H9 (cell line): ENCODE results near the gene SLC16A7. TPM values are rescaled to one million over a fixed set of nuclear protein-coding genes. Genes with fewer than 3 reads are reported as not detected.

Experiments used
- DNase-seq: peaks from one replicate; pipeline ENCODE4 v3.0.0-alpha.2; 2017
- H2AFZ ChIP-seq: one replicate; pipeline ENCODE4 v1.6.1; 2013; ENCODE audit warnings: mild to moderate bottlenecking, low read length, control low read depth, moderate library complexity
- H2AK5ac ChIP-seq: 2 replicates; pipeline ENCODE4 v1.6.1; 2013; ENCODE audit warnings: low read length, control low read depth, mixed read lengths; ENCODE audit not compliant: insufficient read length
- H2BK120ac ChIP-seq: one replicate; pipeline ENCODE4 v1.6.1; 2013; ENCODE audit warnings: low read depth, mild to moderate bottlenecking, low read length, control low read depth, inconsistent platforms; ENCODE audit not compliant: poor library complexity, severe bottlenecking
- H2BK12ac ChIP-seq: 2 replicates; pipeline ENCODE4 v1.6.1; 2013; ENCODE audit warnings: low read length, control low read depth, mixed read lengths, low read depth; ENCODE audit not compliant: insufficient read length
- H2BK15ac ChIP-seq: 2 replicates; pipeline ENCODE4 v1.6.1; 2013; ENCODE audit warnings: low read depth, low read length, control low read depth
- H2BK20ac ChIP-seq: one replicate; pipeline ENCODE4 v1.6.1; 2013; ENCODE audit warnings: low read depth, mild to moderate bottlenecking, low read length, control low read depth, inconsistent platforms; ENCODE audit not compliant: poor library complexity, severe bottlenecking
- H2BK5ac ChIP-seq: 2 replicates; pipeline ENCODE4 v1.6.1; 2013; ENCODE audit warnings: low read length, control low read depth, mixed read lengths; ENCODE audit not compliant: insufficient read length
- H3K14ac ChIP-seq: 2 replicates; pipeline ENCODE4 v1.6.1; 2013; ENCODE audit warnings: low read length, control low read depth; ENCODE audit not compliant: insufficient read depth
- H3K18ac ChIP-seq: 2 replicates; pipeline ENCODE4 v1.6.1; 2013; ENCODE audit warnings: low read depth, mild to moderate bottlenecking, mixed read lengths, low read length, control low read depth; ENCODE audit not compliant: insufficient read length
- H3K23ac ChIP-seq: 2 replicates; pipeline ENCODE4 v1.6.1; 2013; ENCODE audit warnings: low read length, control low read depth, mixed read lengths, low read depth; ENCODE audit not compliant: insufficient read length
- H3K23me2 ChIP-seq: 2 replicates; pipeline ENCODE4 v1.6.1; 2013; ENCODE audit warnings: low read depth, mild to moderate bottlenecking, mixed read lengths, low read length, control low read depth; ENCODE audit not compliant: insufficient read length, poor library complexity, severe bottlenecking
- H3K27ac ChIP-seq: 2 replicates; pipeline ENCODE4 v1.5.1; 2013; ENCODE audit warnings: low read length, control low read depth, mixed read lengths, low read depth; ENCODE audit not compliant: insufficient read length
- H3K27me3 ChIP-seq: 2 replicates; pipeline ENCODE4 v1.6.1; 2013; ENCODE audit warnings: low read length, control low read depth, inconsistent platforms; ENCODE audit not compliant: insufficient read depth
- H3K4ac ChIP-seq: 2 replicates; pipeline ENCODE4 v1.6.1; 2013; ENCODE audit warnings: low read depth, mild to moderate bottlenecking, control low read depth, inconsistent platforms, low read length, moderate library complexity
- H3K4me1 ChIP-seq: 2 replicates; pipeline ENCODE4 v1.6.1; 2013; ENCODE audit warnings: low read length, control low read depth, inconsistent platforms; ENCODE audit not compliant: insufficient read depth
- H3K4me2 ChIP-seq: 2 replicates; pipeline ENCODE4 v1.6.1; 2013; ENCODE audit warnings: low read length, control low read depth, mixed read lengths; ENCODE audit not compliant: insufficient read length, insufficient read depth
- H3K56ac ChIP-seq: 2 replicates; pipeline ENCODE4 v1.6.1; 2013; ENCODE audit warnings: low read depth, mild to moderate bottlenecking, mixed read lengths, low read length, control low read depth; ENCODE audit not compliant: insufficient read length
- H3K79me1 ChIP-seq: 2 replicates; pipeline ENCODE4 v1.6.1; 2013; ENCODE audit warnings: low read depth, mild to moderate bottlenecking, moderate library complexity, low read length, control low read depth, inconsistent platforms; ENCODE audit not compliant: insufficient read depth, poor library complexity, severe bottlenecking
- H3K79me2 ChIP-seq: 2 replicates; pipeline ENCODE4 v1.6.1; 2013; ENCODE audit warnings: low read length, control low read depth, inconsistent platforms; ENCODE audit not compliant: insufficient read depth
- H3K9ac ChIP-seq: 2 replicates; pipeline ENCODE4 v1.6.1; 2013; ENCODE audit warnings: low read length, control low read depth, mixed read lengths; ENCODE audit not compliant: insufficient read length; ENCODE audit errors: extremely low read depth
- H3K9me3 ChIP-seq: one replicate; pipeline ENCODE4 v1.6.1; 2013; ENCODE audit warnings: low read depth, low read length, inconsistent platforms; ENCODE audit not compliant: control insufficient read depth
- H3T11ph ChIP-seq: one replicate; pipeline ENCODE4 v1.6.1; 2013; ENCODE audit warnings: mild to moderate bottlenecking, low read length, control low read depth, inconsistent platforms
- H4K20me1 ChIP-seq: one replicate; pipeline ENCODE4 v1.6.1; 2013; ENCODE audit not compliant: control insufficient read depth, insufficient read length, insufficient read depth
- H4K5ac ChIP-seq: 2 replicates; pipeline ENCODE4 v1.6.1; 2013; ENCODE audit warnings: low read depth, mild to moderate bottlenecking, mixed read lengths, low read length, control low read depth; ENCODE audit not compliant: insufficient read length
- H4K8ac ChIP-seq: replicated peaks from 2 replicates; pipeline ENCODE4 v1.6.1; 2013; ENCODE audit warnings: low read length, control low read depth, mixed read lengths, low read depth; ENCODE audit not compliant: insufficient read length
- H4K91ac ChIP-seq: 2 replicates; pipeline ENCODE4 v1.6.1; 2013; ENCODE audit warnings: low read depth, mild to moderate bottlenecking, moderate library complexity, mixed read lengths, low read length, control low read depth; ENCODE audit not compliant: insufficient read length
- H3K27ac Mint-ChIP-seq, 3 experiments: 2 replicates in 2 of 3; 3 replicates in 1 of 3; pipeline ENCODE4 v1.8.0; 2020 to 2021; ENCODE audit warnings: mixed read lengths in 3 of 3, mild to moderate bottlenecking in 1 of 3, moderate library complexity in 1 of 3
- H3K27me3 Mint-ChIP-seq: 2 replicates; pipeline ENCODE4 v1.8.0; 2021; ENCODE audit warnings: low read depth, mild to moderate bottlenecking, moderate library complexity, mixed read lengths
- H3K36me3 Mint-ChIP-seq, 3 experiments: 2 replicates in 2 of 3; 3 replicates in 1 of 3; pipeline ENCODE4 v1.8.0; 2020 to 2021; ENCODE audit warnings: low read depth in 3 of 3, mixed read lengths in 3 of 3; ENCODE audit not compliant: insufficient read depth in 1 of 3
- H3K4me1 Mint-ChIP-seq, 2 experiments: 2 replicates each; pipeline ENCODE4 v1.8.0; 2020; ENCODE audit warnings: mixed read lengths in 2 of 2
- H3K4me3 Mint-ChIP-seq, 2 experiments: 2 replicates in 1 of 2; 3 replicates in 1 of 2; pipeline ENCODE4 v1.8.0; 2020 to 2021; ENCODE audit warnings: mild to moderate bottlenecking in 2 of 2, mixed read lengths in 2 of 2, moderate library complexity in 1 of 2
- H3K9me3 Mint-ChIP-seq, 2 experiments: 2 replicates in 1 of 2; 3 replicates in 1 of 2; pipeline ENCODE4 v1.8.0; 2020; ENCODE audit warnings: mild to moderate bottlenecking in 2 of 2, mixed read lengths in 2 of 2, moderate library complexity in 1 of 2
- CTCF ChIP-seq: fragments of 200-600 bp; sonication (generic); conservative IDR thresholded peaks from 3 replicates; pipeline ENCODE4 v1.8.0; 2021; ENCODE audit warnings: antibody characterized with exemption, mild to moderate bottlenecking
- total RNA-seq: library from RNA; stranded (reverse); gene quantifications from 2 replicates; pipeline ENCODE4 v1.2.1, GENCODE V29; 2021

Gene SLC16A7
- total RNA-seq, 1 experiment from 2014 or later = 2.2 TPM

GRCh38 chr12:59763835-59764234 is 168.0 kb downstream of the SLC16A7 start:
- H3K4ac ChIP-seq = no peak overlapping the region
- H4K91ac ChIP-seq = no peak overlapping the region
- no peak overlapping the region for H3K9ac ChIP-seq
- H3K27me3 ChIP-seq = no peaks in the 10 kb centered on the region; the same call in 1 of the 2 replicates
- TF ChIP-seq CTCF = no peak
- H2BK12ac ChIP-seq = no peak overlapping the region
- no peaks in the 10 kb centered on the region for H3K79me2 ChIP-seq
- H3K9me3 ChIP-seq = no peaks in the 10 kb centered on the region
- no peak overlapping the region for H3T11ph ChIP-seq
- Mint-ChIP-seq H3K27me3 (no peaks in the 10 kb centered on the region), H3K9me3 (peaks cover 4 to 8% of the 10 kb centered on the region in 2 experiments; a peak in 4 of 5 replicates), H3K36me3 (peaks cover 0 to 8% (median 5%) of the 10 kb centered on the region in 3 experiments; a peak in 3 of 7 replicates), H3K4me3 (no peak overlapping the region), H3K27ac (no peak overlapping the region), H3K4me1 (no peaks in the 10 kb centered on the region)
- no peak overlapping the region for H2BK120ac ChIP-seq
- H2AK5ac ChIP-seq = no peak overlapping the region
- no peak overlapping the region for H2BK20ac ChIP-seq
- H4K8ac ChIP-seq = no peak overlapping the region
- no peak overlapping the region for H2BK5ac ChIP-seq
- no peak overlapping the region for H3K4me2 ChIP-seq
- DNase-seq = no peak
- no peaks in the 10 kb centered on the region for H3K79me1 ChIP-seq
- no peak overlapping the region for H3K18ac ChIP-seq
- no peak overlapping the region for H3K14ac ChIP-seq
- H3K56ac ChIP-seq = no peak overlapping the region
- H4K20me1 ChIP-seq = no peaks in the 10 kb centered on the region
- H3K23ac ChIP-seq = no peak overlapping the region
- no peak overlapping the region for H2BK15ac ChIP-seq
- no peak overlapping the region for H2AFZ ChIP-seq
- no peaks in the 10 kb centered on the region for H3K23me2 ChIP-seq
- no peak overlapping the region for H4K5ac ChIP-seq
- no peak overlapping the region for H3K27ac ChIP-seq
- no peaks in the 10 kb centered on the region for H3K4me1 ChIP-seq
